ENCODE results near the gene TSHZ2.

- no peak for TF ChIP-seq CEBPB (IDR thresholded peaks at IDR 0.05)
- TF ChIP-seq YY1 (IDR thresholded peaks at IDR 0.05; ENCODE audit: low read depth): no peak
- no peak for TF ChIP-seq EP300 (IDR thresholded peaks at IDR 0.05; ENCODE audit: borderline replicate concordance)
- TF ChIP-seq, protein P1, sequence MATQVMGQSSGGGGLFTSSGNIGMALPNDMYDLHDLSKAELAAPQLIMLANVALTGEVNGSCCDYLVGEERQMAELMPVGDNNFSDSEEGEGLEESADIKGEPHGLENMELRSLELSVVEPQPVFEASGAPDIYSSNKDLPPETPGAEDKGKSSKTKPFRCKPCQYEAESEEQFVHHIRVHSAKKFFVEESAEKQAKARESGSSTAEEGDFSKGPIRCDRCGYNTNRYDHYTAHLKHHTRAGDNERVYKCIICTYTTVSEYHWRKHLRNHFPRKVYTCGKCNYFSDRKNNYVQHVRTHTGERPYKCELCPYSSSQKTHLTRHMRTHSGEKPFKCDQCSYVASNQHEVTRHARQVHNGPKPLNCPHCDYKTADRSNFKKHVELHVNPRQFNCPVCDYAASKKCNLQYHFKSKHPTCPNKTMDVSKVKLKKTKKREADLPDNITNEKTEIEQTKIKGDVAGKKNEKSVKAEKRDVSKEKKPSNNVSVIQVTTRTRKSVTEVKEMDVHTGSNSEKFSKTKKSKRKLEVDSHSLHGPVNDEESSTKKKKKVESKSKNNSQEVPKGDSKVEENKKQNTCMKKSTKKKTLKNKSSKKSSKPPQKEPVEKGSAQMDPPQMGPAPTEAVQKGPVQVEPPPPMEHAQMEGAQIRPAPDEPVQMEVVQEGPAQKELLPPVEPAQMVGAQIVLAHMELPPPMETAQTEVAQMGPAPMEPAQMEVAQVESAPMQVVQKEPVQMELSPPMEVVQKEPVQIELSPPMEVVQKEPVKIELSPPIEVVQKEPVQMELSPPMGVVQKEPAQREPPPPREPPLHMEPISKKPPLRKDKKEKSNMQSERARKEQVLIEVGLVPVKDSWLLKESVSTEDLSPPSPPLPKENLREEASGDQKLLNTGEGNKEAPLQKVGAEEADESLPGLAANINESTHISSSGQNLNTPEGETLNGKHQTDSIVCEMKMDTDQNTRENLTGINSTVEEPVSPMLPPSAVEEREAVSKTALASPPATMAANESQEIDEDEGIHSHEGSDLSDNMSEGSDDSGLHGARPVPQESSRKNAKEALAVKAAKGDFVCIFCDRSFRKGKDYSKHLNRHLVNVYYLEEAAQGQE (IDR thresholded peaks at IDR 0.05; ENCODE audit: low read depth): no peak
- TF ChIP-seq, protein P2, sequence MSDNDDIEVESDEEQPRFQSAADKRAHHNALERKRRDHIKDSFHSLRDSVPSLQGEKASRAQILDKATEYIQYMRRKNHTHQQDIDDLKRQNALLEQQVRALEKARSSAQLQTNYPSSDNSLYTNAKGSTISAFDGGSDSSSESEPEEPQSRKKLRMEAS (IDR thresholded peaks at IDR 0.05): no peak
These were observed 72.1 kb downstream of the TSHZ2 start for GRCh38 chr20:53044296-53044695.

Data from Ishikawa (cell line).